Measurements from ENCODE around the gene ANKRD13A.
"Not testable (repeated sequence)": the region's sequence is repeated elsewhere in the genome, so short reads cannot be mapped to it uniquely, and the experiment has no call there.

The ANKRD13A gene

GRCh38 chr12:110008681-110009398 is 9.6 kb downstream of the ANKRD13A start:
- not testable (repeated sequence) for DNase-seq

- peak; percentile 40 to 45 for DNase-seq
These were observed 11.9 kb downstream of the ANKRD13A start for GRCh38 chr12:110010853-110011723.

- DNase-seq = peak; percentile 44 to 83
These were observed 12.9 kb downstream of the ANKRD13A start for GRCh38 chr12:110012137-110012536.

- DNase-seq = no peak
These were observed 13.4 kb downstream of the ANKRD13A start for GRCh38 chr12:110012659-110013058.

- DNase-seq = peak in 1 of 2 donors; percentile 63
These were observed 15.9 kb downstream of the ANKRD13A start for GRCh38 chr12:110015132-110015531.

- no peak for DNase-seq
These were observed 21.7 kb downstream of the ANKRD13A start for GRCh38 chr12:110020956-110021355.

- no peak for DNase-seq
These were observed 24.1 kb downstream of the ANKRD13A start for GRCh38 chr12:110023059-110023980.

- DNase-seq = no peak
These were observed 24.8 kb downstream of the ANKRD13A start for GRCh38 chr12:110024051-110024450.

GRCh38 chr12:110028323-110028722 is 29.1 kb downstream of the ANKRD13A start:
- DNase-seq = no peak

GRCh38 chr12:110029290-110029815 is 30.1 kb downstream of the ANKRD13A start:
- no peak for DNase-seq

- no peak for DNase-seq
These were observed 34.7 kb downstream of the ANKRD13A start for GRCh38 chr12:110033888-110034287.

GRCh38 chr12:110035534-110036104 is 36.4 kb downstream of the ANKRD13A start:
- DNase-seq = no peak

- no peak for DNase-seq
These were observed 38.1 kb downstream of the ANKRD13A start for GRCh38 chr12:110037315-110037714.

GRCh38 chr12:110038741-110039084 is 39.5 kb downstream of the ANKRD13A start:
- DNase-seq = no peak

GRCh38 chr12:110039085-110039807 is 40.0 kb downstream of the ANKRD13A start:
- peak; percentile 25 to 50 for DNase-seq

- no peak for DNase-seq
These were observed 43.0 kb downstream of the ANKRD13A start for GRCh38 chr12:110042264-110042663.

GRCh38 chr12:110046451-110047187 is 47.4 kb downstream of the ANKRD13A start:
- no peak for DNase-seq

GRCh38 chr12:110047297-110047940 is 48.2 kb downstream of the ANKRD13A start:
- DNase-seq = no peak

GRCh38 chr12:110048242-110049027 is 49.2 kb downstream of the ANKRD13A start, which contains the start of gene C12orf76:
C12orf76 (minus strand) TSS chr12:110048522; CDS start chr12:110048495, 27 bp downstream.
- DNase-seq = peak; percentile 94 to 95

All from CD4-positive, alpha-beta T cell treated with Interleukin-4 for 1 hour (primary cell).